Smooth muscle cell (in vitro differentiated cells): ENCODE data around the gene GMPS. TPM values are rescaled to one million over a fixed set of nuclear protein-coding genes. Genes with fewer than 3 reads are reported as not detected.

Experiments
- DNase-seq: peaks from one replicate; lab custom pipeline; 2025; ENCODE audit not compliant: unreplicated experiment; lab: John Stamatoyannopoulos, UW
- H2AFZ ChIP-seq: fragments of 200-600 bp; sonication (generic); 2 replicates; pipeline ENCODE4 v1.6.0; 2016; ENCODE audit warnings: antibody characterized with exemption, low read depth, mild to moderate bottlenecking
- H3F3A ChIP-seq: fragments of 200-600 bp; sonication (generic); 2 replicates; pipeline ENCODE4 v1.6.0; 2017; ENCODE audit warnings: antibody characterized with exemption, low read depth
- H3K27ac ChIP-seq: fragments of 200-600 bp; sonication (generic); 2 replicates; pipeline ENCODE4 v1.5.1; 2016; ENCODE audit warnings: low read depth, mild to moderate bottlenecking
- H3K27me3 ChIP-seq: fragments of 200-600 bp; sonication (generic); 2 replicates; pipeline ENCODE4 v1.6.1; 2016; ENCODE audit warnings: low read depth, mild to moderate bottlenecking
- H3K36me3 ChIP-seq: fragments of 200-600 bp; sonication (generic); 2 replicates; pipeline ENCODE4 v1.5.1; 2016; ENCODE audit warnings: low read depth
- H3K4me1 ChIP-seq: fragments of 200-600 bp; sonication (generic); 2 replicates; pipeline ENCODE4 v1.5.1; 2016; ENCODE audit warnings: low read depth
- H3K4me2 ChIP-seq: fragments of 200-600 bp; sonication (generic); 2 replicates; pipeline ENCODE4 v1.6.0; 2016; ENCODE audit warnings: mild to moderate bottlenecking
- H3K4me3 ChIP-seq: fragments of 200-600 bp; sonication (generic); 2 replicates; pipeline ENCODE4 v1.5.1; 2016; ENCODE audit warnings: mild to moderate bottlenecking
- H3K79me2 ChIP-seq: fragments of 200-600 bp; sonication (generic); 2 replicates; pipeline ENCODE4 v1.6.0; 2016; ENCODE audit warnings: low read depth, mild to moderate bottlenecking
- H3K9ac ChIP-seq: fragments of 200-600 bp; sonication (generic); 2 replicates; pipeline ENCODE4 v1.6.0; 2016; ENCODE audit warnings: low read depth
- H3K9me3 ChIP-seq: fragments of 200-600 bp; sonication (generic); replicated peaks from 2 replicates; pipeline ENCODE4 v1.5.1; 2016; ENCODE audit warnings: low read depth
- H4K20me1 ChIP-seq: fragments of 200-600 bp; sonication (generic); 2 replicates; pipeline ENCODE4 v1.6.0; 2016; ENCODE audit warnings: low read depth
- WGBS: methylation state at CpG from one replicate; pipeline ENCODE4 v1.1.7; 2016; ENCODE audit warnings: low lambda C conversion rate; 5-methylcytosine and 5-hydroxymethylcytosine counted together
- polyA plus RNA-seq: library from polyadenylated mRNA; unstranded; fragments of >200 nt; fragmentation: Nextera tagmentation; extraction: Ambion mirVana; gene quantifications from 2 replicates; pipeline ENCODE4 v1.2.1, GENCODE V29; 2016
- total RNA-seq: library from RNA; depleted of rRNA; stranded (reverse); fragments of >200 nt; gene quantifications from 2 replicates; pipeline ENCODE4 v1.2.3, GENCODE V29; 2014
- TF ChIP-seq, protein P1 (sequence below): fragments of 200-600 bp; sonication (generic); IDR thresholded peaks from 2 replicates; pipeline ENCODE4 v1.5.1; 2017; ENCODE audit warnings: borderline replicate concordance, mild to moderate bottlenecking, antibody characterized with exemption; ENCODE audit not compliant: insufficient read depth, poor library complexity, severe bottlenecking

GMPS gene
- total and polyA plus RNA-seq, 2 experiments from 2014 or later = 52.1 to 64.5 TPM

DNA sequence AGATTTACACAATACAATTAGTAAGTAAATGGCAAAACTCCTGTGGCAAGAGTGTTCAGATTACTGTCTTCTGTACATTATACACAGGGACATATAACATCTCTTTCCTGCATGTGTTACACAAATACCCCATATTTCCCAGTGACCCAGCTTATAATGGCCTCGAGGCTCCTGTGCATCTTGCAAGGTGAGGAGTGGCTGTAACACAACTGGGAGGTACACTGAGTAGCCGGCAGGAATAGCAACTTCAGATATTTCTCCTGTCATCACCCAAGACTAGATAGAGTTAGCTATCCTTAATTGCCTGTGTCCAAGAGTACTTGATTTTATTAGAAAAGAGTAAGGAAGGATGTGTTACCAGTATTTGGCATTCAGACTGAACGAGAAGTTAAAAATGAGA, 5.6 kb downstream of the GMPS start:
- Histone ChIP-seq H3K4me3 (no peak overlapping the region), H4K20me1 (peaks cover 96% of the 10 kb centered on the region), H3K4me1 (peaks cover 12% of the 10 kb centered on the region), H3K9ac (no peak overlapping the region), H3F3A (no peaks in the 10 kb centered on the region), H3K79me2 (peaks cover 100% of the 10 kb centered on the region), H3K27ac (no peak overlapping the region), H3K36me3 (no peaks in the 10 kb centered on the region), H3K9me3 (no peaks in the 10 kb centered on the region), H3K4me2 (no peak overlapping the region), H2AFZ (no peak overlapping the region), H3K27me3 (no peaks in the 10 kb centered on the region)
- DNase-seq = no peak
- TF ChIP-seq, protein P1, sequence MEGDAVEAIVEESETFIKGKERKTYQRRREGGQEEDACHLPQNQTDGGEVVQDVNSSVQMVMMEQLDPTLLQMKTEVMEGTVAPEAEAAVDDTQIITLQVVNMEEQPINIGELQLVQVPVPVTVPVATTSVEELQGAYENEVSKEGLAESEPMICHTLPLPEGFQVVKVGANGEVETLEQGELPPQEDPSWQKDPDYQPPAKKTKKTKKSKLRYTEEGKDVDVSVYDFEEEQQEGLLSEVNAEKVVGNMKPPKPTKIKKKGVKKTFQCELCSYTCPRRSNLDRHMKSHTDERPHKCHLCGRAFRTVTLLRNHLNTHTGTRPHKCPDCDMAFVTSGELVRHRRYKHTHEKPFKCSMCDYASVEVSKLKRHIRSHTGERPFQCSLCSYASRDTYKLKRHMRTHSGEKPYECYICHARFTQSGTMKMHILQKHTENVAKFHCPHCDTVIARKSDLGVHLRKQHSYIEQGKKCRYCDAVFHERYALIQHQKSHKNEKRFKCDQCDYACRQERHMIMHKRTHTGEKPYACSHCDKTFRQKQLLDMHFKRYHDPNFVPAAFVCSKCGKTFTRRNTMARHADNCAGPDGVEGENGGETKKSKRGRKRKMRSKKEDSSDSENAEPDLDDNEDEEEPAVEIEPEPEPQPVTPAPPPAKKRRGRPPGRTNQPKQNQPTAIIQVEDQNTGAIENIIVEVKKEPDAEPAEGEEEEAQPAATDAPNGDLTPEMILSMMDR = no peak
- WGBS = 83% methylated on average over 3 of the region's 3 CpGs

DNA sequence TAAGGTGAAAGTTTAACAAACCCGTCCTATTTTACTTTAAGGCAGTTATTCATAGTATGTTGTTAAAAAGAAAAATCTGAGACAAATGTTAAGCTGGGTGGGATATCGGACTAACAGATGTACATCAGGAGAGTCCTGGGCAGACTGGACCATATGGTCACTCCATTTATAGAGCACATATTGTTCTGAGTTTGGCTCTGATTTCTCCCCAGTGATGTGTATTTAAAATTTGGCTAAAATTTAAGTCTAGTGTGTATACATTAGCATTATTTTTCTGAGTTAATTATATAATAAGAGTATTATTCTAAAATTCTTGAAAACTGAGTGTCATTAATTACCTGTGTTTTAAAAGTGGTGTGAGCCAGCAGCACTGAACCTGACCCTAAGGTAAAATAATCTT, 6.1 kb downstream of the GMPS start:
- WGBS = 95% methylated on average over 2 of the region's 2 CpGs
- Histone ChIP-seq H3K4me3 (no peak overlapping the region), H3K27me3 (no peaks in the 10 kb centered on the region), H3K9me3 (no peaks in the 10 kb centered on the region), H2AFZ (no peak overlapping the region), H3K36me3 (no peaks in the 10 kb centered on the region), H3K4me1 (peaks cover 12% of the 10 kb centered on the region), H3K9ac (no peak overlapping the region), H3K4me2 (no peak overlapping the region), H3K27ac (no peak overlapping the region), H4K20me1 (peaks cover 98% of the 10 kb centered on the region), H3K79me2 (peaks cover 100% of the 10 kb centered on the region), H3F3A (no peaks in the 10 kb centered on the region)
- TF ChIP-seq, protein P1 = no peak
- no peak for DNase-seq

DNA sequence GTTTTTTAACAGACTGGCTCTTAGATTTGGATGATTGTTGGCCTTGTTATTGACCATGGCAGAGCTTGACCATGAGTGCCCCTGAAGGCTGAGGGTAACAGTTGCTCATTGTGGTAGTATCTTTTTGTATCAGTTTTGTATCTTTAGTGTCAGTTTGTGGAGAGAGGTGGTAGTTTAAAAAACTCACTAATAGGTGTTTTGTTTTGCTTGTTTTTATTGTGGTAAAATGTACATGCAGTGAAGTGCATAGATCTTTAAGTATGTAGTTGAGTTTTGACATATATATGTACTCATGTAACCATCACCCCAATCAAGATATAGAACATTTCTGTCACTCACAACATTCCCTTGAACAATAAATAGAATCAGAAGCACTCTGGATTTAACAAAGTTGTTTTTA, 9.8 kb downstream of the GMPS start:
- H3F3A ChIP-seq = no peaks in the 10 kb centered on the region
- TF ChIP-seq, protein P1 = no peak
- no peaks in the 10 kb centered on the region for H3K36me3 ChIP-seq
- H4K20me1 ChIP-seq = peaks cover 99% of the 10 kb centered on the region
- no peak overlapping the region for H3K27ac ChIP-seq
- H3K79me2 ChIP-seq = peaks cover 99% of the 10 kb centered on the region
- no peaks in the 10 kb centered on the region for H3K4me1 ChIP-seq
- no peak overlapping the region for H3K4me2 ChIP-seq
- H3K9me3 ChIP-seq = no peaks in the 10 kb centered on the region
- H3K27me3 ChIP-seq = no peaks in the 10 kb centered on the region
- H2AFZ ChIP-seq = no peak overlapping the region
- H3K9ac ChIP-seq = no peak overlapping the region
- DNase-seq = no peak
- no peak overlapping the region for H3K4me3 ChIP-seq

DNA sequence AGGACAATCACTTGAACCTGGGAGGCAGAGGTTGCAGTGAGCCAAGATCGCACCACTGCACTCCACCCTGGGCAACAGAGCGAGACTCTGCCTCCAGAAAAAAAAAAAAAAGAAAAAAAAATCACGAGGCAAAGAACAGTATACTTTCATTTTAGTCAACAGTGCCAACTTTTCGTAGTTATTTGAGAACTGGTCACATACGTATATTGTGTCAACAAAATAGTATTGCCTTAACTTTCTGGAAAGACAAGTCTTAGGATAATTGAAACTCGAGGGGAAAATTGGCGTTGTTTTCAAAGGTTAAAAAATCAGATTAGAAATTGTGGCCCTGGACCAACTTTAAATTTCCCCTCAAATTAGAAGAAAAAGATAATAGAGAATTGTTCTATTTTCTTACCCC, 13.8 kb downstream of the GMPS start:
- no peak for DNase-seq
- Histone ChIP-seq H3K9me3 (no peaks in the 10 kb centered on the region), H4K20me1 (peaks cover 99% of the 10 kb centered on the region), H3K4me2 (no peak overlapping the region), H3K4me3 (no peak overlapping the region), H2AFZ (no peak overlapping the region), H3F3A (no peaks in the 10 kb centered on the region), H3K9ac (no peak overlapping the region), H3K79me2 (peaks cover 99% of the 10 kb centered on the region), H3K4me1 (no peaks in the 10 kb centered on the region), H3K27ac (no peak overlapping the region), H3K27me3 (no peaks in the 10 kb centered on the region), H3K36me3 (no peaks in the 10 kb centered on the region)
- TF ChIP-seq, protein P1 = no peak
- WGBS = 95% methylated on average over 7 of the region's 7 CpGs
